HG03135 (cell line): ENCODE results near the gene TJAP1.
"Not testable (repeated sequence)": the region's sequence is repeated elsewhere in the genome, so short reads cannot be mapped to it uniquely, and the experiment has no call there.

Source experiments
- ATAC-seq: cut with Tn5 transposase; IDR thresholded peaks from one replicate; pipeline ENCODE4 v1.9.1; 2021; ENCODE audit warnings: mild to moderate bottlenecking, moderate library complexity; ENCODE audit not compliant: unreplicated experiment

Gene TJAP1

GRCh38 chr6:43451939-43452338 lies 25.4 kb upstream of the TJAP1 start:
- no peak for ATAC-seq

GRCh38 chr6:43452896-43453295 lies 24.5 kb upstream of the TJAP1 start:
- no peak for ATAC-seq

GRCh38 chr6:43453831-43454230 lies 23.5 kb upstream of the TJAP1 start:
- no peak for ATAC-seq

GRCh38 chr6:43454290-43454695 lies 23.1 kb upstream of the TJAP1 start:
- ATAC-seq = no peak

- ATAC-seq = no peak
Observed at GRCh38 chr6:43454696-43455530, 22.5 kb upstream of the TJAP1 start.

GRCh38 chr6:43455531-43456428 lies 21.6 kb upstream of the TJAP1 start, which contains the start of gene DLK2:
TSS of gene DLK2 (minus strand) at chr6:43455548. CDS start at chr6:43454825, 723 bp downstream.
- ATAC-seq = no peak

GRCh38 chr6:43457643-43458042 lies 19.7 kb upstream of the TJAP1 start:
- no peak for ATAC-seq

GRCh38 chr6:43458154-43458553 lies 19.2 kb upstream of the TJAP1 start:
- not testable (repeated sequence) for ATAC-seq

- ATAC-seq = no peak
Observed at GRCh38 chr6:43459535-43459934, 17.8 kb upstream of the TJAP1 start.

- no peak for ATAC-seq
Observed at GRCh38 chr6:43460032-43460431, 17.3 kb upstream of the TJAP1 start.

- no peak for ATAC-seq
Observed at GRCh38 chr6:43461936-43462335, 15.4 kb upstream of the TJAP1 start.

GRCh38 chr6:43464337-43464736 lies 13.0 kb upstream of the TJAP1 start:
- ATAC-seq = no peak

- no peak for ATAC-seq
Observed at GRCh38 chr6:43465948-43466347, 11.4 kb upstream of the TJAP1 start.

- ATAC-seq = not testable (repeated sequence)
Observed at GRCh38 chr6:43467265-43467664, 10.1 kb upstream of the TJAP1 start.

- no peak for ATAC-seq
Observed at GRCh38 chr6:43467752-43468151, 9.6 kb upstream of the TJAP1 start.

GRCh38 chr6:43468240-43468639 lies 9.1 kb upstream of the TJAP1 start:
- no peak for ATAC-seq

- ATAC-seq = no peak
Observed at GRCh38 chr6:43468748-43469681, 8.4 kb upstream of the TJAP1 start.

GRCh38 chr6:43469947-43470346 lies 7.4 kb upstream of the TJAP1 start:
- ATAC-seq = no peak

- no peak for ATAC-seq
Observed at GRCh38 chr6:43471399-43471798, 6.0 kb upstream of the TJAP1 start.

- no peak for ATAC-seq
Observed at GRCh38 chr6:43472515-43472914, 4.9 kb upstream of the TJAP1 start.

- no peak for ATAC-seq
Observed at GRCh38 chr6:43475516-43475915, 1.9 kb upstream of the TJAP1 start.
